ENCODE results near the gene GDI1.

GDI1 gene

DNA sequence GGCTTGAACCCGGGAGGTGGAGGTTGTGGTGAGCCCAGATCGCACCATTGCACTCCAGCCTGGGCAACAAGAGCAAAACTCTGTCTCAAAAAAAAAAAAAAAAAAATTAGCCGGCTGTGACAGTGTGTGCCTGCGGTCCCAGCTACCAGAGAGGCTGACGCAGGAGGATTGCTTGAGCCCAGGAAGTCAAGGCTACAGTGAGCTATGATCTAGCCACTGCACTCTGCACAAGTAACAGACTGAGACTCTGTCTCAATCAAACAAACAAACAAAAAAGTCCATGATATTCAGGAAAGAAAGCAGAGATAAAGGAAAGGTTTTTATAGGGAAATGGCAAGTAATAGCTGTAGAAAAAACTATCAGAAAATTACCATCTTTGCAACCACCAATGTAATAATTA, 44.2 kb downstream of the GDI1 start:
- H3K36me3 ChIP-seq (ENCODE audit: insufficient read depth, insufficient read length, low read length) = peaks cover 25% of the 10 kb centered on the region
- H3K4me1 ChIP-seq (ENCODE audit: insufficient read depth, insufficient read length) = no peaks in the 10 kb centered on the region
- H3K9me3 ChIP-seq (ENCODE audit: insufficient read depth, low read length) = no peaks in the 10 kb centered on the region
- no peak overlapping the region for H3K4me3 ChIP-seq (ENCODE audit: insufficient read length, low read depth)
- TF ChIP-seq YY1 (IDR thresholded peaks at IDR 0.05; ENCODE audit: insufficient read depth, insufficient read length) (no peak), ZNF274 (IDR thresholded peaks at IDR 0.05; ENCODE audit: low read depth, low read length) (no peak), SUZ12 (IDR thresholded peaks at IDR 0.05; ENCODE audit: extremely low read depth, insufficient read depth, insufficient read length) (no peak)
- H3K9ac ChIP-seq (ENCODE audit: insufficient read length, low read depth) = no peak overlapping the region
- H3K27me3 ChIP-seq (ENCODE audit: insufficient read depth, insufficient read length) = no peaks in the 10 kb centered on the region
- no peak for DNase-seq (ENCODE audit: low read depth, low spot score)

DNA sequence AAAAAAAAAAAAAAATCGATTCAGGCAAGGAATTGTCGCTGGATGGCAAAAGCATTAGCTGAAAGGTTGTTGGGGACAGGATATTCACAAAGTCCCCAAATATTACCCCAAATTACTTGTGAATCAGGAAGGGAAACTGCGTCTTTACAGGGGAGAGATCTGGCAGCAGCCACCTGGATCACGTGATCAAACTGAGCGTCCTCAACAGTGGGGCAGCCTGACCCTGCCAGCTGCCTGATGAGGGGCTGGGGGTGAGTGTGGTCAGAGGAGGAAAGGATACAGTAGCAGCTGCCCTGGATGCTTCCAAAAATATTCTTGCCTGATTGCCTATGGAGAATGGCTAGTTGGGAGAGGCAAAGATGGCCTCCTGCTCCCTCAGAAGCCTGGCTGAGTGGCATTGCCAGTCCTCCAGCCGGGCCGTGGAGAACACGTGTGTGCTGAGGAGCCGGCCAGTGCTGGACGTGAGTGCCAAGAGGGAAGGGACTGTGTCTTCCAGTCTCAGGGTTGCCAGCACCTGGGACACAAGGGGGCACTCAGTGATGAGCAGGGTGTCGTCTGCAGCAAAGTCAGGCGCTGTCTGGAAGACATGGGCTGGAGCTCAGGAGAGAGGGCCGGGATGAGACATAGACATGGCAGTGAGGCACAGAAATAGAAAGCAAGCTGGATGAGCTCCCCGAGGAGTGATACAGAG, 45.1 kb downstream of the GDI1 start:
- TF ChIP-seq ZNF274 (IDR thresholded peaks at IDR 0.05; ENCODE audit: low read depth, low read length) (no peak), SUZ12 (IDR thresholded peaks at IDR 0.05; ENCODE audit: extremely low read depth, insufficient read depth, insufficient read length) (no peak), YY1 (IDR thresholded peaks at IDR 0.05; ENCODE audit: insufficient read depth, insufficient read length) (no peak)
- DNase-seq (ENCODE audit: low read depth, low spot score) = no peak
- Histone ChIP-seq H3K4me1 (ENCODE audit: insufficient read depth, insufficient read length) (no peaks in the 10 kb centered on the region), H3K36me3 (ENCODE audit: insufficient read depth, insufficient read length, low read length) (peaks cover 21% of the 10 kb centered on the region), H3K9me3 (ENCODE audit: insufficient read depth, low read length) (no peaks in the 10 kb centered on the region), H3K9ac (ENCODE audit: insufficient read length, low read depth) (no peak overlapping the region), H3K27me3 (ENCODE audit: insufficient read depth, insufficient read length) (no peaks in the 10 kb centered on the region), H3K4me3 (ENCODE audit: insufficient read length, low read depth) (no peak overlapping the region)

DNA sequence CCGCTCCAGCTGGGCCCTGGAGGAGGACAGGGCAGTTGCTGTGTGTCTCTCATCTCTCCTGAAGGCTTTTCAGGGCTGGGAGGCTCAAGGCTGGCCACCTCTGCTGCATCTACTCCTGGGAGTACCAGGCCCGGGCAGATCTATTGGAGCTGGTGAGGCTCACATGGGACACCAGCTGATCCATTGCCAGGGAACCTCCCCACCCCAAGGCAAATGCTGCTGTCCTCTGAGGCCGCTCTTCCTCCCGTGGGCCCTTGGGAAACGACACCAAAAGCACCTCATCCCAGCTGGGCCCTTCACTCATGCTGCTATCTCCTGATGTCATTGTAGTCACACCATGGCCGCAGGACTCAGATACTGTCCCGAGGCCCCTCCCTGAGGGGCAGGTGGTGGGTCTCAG, 45.8 kb downstream of the GDI1 start:
- DNase-seq (ENCODE audit: low read depth, low spot score) = no peak
- Histone ChIP-seq H3K4me3 (ENCODE audit: insufficient read length, low read depth) (no peak overlapping the region), H3K9me3 (ENCODE audit: insufficient read depth, low read length) (no peaks in the 10 kb centered on the region), H3K9ac (ENCODE audit: insufficient read length, low read depth) (no peak overlapping the region), H3K4me1 (ENCODE audit: insufficient read depth, insufficient read length) (no peaks in the 10 kb centered on the region), H3K27me3 (ENCODE audit: insufficient read depth, insufficient read length) (no peaks in the 10 kb centered on the region), H3K36me3 (ENCODE audit: insufficient read depth, insufficient read length, low read length) (peaks cover 25% of the 10 kb centered on the region)
- no peak for TF ChIP-seq SUZ12 (IDR thresholded peaks at IDR 0.05; ENCODE audit: extremely low read depth, insufficient read depth, insufficient read length)
- no peak for TF ChIP-seq YY1 (IDR thresholded peaks at IDR 0.05; ENCODE audit: insufficient read depth, insufficient read length)
- no peak for TF ChIP-seq ZNF274 (IDR thresholded peaks at IDR 0.05; ENCODE audit: low read depth, low read length)

DNA sequence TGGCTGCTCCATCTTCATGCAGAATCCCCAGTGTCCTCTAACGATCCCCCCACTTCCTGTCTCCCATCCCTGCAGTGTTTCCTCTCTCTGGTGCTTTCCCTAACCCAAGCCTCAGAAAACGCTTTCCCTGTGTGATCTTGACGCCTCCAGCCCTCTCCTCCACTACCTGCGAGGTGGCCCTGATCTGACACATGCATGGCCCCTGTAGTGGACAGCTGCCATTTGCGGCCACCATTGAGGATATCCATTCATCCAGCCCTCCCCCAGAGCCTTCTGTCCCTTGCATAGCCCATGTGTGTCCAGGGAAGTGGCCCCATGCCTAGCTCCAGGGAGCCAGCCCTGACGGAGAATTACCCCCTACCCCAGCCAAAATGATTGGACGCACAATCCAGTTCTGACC, 46.4 kb downstream of the GDI1 start:
- Histone ChIP-seq H3K9ac (ENCODE audit: insufficient read length, low read depth) (no peak overlapping the region), H3K9me3 (ENCODE audit: insufficient read depth, low read length) (no peaks in the 10 kb centered on the region)

DNA sequence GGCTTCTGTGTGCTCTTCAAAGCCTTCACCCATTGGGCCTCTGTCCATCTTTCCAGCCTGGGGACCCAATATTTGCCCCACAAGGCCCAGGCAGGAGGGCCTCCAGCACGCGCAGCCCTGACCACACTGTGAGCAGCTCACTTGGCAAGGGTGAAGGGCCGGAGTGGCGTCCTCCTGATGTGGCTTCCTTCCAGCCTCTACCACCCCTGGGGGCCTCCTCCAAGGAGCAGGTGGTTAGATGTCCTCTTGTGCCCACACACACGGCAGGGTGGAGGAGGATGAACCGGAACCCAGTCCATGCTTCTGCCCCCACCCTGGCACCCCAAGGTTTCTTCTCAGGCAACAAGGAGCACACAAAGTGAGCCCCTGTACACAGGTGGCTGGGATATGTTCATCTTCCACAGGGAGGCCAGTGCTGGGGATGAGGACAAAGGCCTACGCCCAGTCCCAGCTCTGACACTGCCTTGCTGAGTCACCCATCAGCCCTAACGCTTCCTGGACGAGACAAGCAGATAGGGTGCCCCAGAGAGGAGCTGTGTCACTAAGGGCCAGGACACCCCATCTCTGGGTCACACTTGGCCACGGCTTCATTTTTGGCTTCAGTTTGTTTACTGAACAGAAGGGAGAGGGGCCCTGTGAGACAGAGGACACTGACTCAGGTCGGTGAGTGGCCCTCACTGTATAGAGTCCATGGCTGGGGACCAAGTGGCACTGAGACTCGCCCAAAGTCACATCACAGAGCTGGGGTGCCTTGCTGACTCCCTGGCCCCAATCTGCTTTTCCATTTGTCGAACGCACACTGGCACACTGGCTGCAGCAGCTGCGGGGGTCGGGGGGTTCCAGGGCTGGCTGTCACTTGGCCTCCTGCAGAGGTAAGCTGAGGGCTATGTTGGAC, 47.5 kb downstream of the GDI1 start:
- TF ChIP-seq YY1 (IDR thresholded peaks at IDR 0.05; ENCODE audit: insufficient read depth, insufficient read length) (no peak), SUZ12 (IDR thresholded peaks at IDR 0.05; ENCODE audit: extremely low read depth, insufficient read depth, insufficient read length) (no peak), ZNF274 (IDR thresholded peaks at IDR 0.05; ENCODE audit: low read depth, low read length) (no peak)
- H3K4me3 ChIP-seq (ENCODE audit: insufficient read length, low read depth) = no peak overlapping the region
- no peaks in the 10 kb centered on the region for H3K9me3 ChIP-seq (ENCODE audit: insufficient read depth, low read length)
- H3K4me1 ChIP-seq (ENCODE audit: insufficient read depth, insufficient read length) = no peaks in the 10 kb centered on the region
- DNase-seq (ENCODE audit: low read depth, low spot score) = no peak
- H3K27me3 ChIP-seq (ENCODE audit: insufficient read depth, insufficient read length) = no peaks in the 10 kb centered on the region
- H3K9ac ChIP-seq (ENCODE audit: insufficient read length, low read depth) = no peak overlapping the region
- peaks cover 29% of the 10 kb centered on the region for H3K36me3 ChIP-seq (ENCODE audit: insufficient read depth, insufficient read length, low read length)

More for the DNA sequence above, 46.4 kb downstream of the GDI1 start:
- Histone ChIP-seq H3K27me3 (ENCODE audit: insufficient read depth, insufficient read length) (no peaks in the 10 kb centered on the region), H3K36me3 (ENCODE audit: insufficient read depth, insufficient read length, low read length) (peaks cover 26% of the 10 kb centered on the region), H3K4me3 (ENCODE audit: insufficient read length, low read depth) (no peak overlapping the region), H3K4me1 (ENCODE audit: insufficient read depth, insufficient read length) (no peaks in the 10 kb centered on the region)
- no peak for DNase-seq (ENCODE audit: low read depth, low spot score)
- TF ChIP-seq SUZ12 (IDR thresholded peaks at IDR 0.05; ENCODE audit: extremely low read depth, insufficient read depth, insufficient read length) (no peak), ZNF274 (IDR thresholded peaks at IDR 0.05; ENCODE audit: low read depth, low read length) (no peak), YY1 (IDR thresholded peaks at IDR 0.05; ENCODE audit: insufficient read depth, insufficient read length) (no peak)

DNA sequence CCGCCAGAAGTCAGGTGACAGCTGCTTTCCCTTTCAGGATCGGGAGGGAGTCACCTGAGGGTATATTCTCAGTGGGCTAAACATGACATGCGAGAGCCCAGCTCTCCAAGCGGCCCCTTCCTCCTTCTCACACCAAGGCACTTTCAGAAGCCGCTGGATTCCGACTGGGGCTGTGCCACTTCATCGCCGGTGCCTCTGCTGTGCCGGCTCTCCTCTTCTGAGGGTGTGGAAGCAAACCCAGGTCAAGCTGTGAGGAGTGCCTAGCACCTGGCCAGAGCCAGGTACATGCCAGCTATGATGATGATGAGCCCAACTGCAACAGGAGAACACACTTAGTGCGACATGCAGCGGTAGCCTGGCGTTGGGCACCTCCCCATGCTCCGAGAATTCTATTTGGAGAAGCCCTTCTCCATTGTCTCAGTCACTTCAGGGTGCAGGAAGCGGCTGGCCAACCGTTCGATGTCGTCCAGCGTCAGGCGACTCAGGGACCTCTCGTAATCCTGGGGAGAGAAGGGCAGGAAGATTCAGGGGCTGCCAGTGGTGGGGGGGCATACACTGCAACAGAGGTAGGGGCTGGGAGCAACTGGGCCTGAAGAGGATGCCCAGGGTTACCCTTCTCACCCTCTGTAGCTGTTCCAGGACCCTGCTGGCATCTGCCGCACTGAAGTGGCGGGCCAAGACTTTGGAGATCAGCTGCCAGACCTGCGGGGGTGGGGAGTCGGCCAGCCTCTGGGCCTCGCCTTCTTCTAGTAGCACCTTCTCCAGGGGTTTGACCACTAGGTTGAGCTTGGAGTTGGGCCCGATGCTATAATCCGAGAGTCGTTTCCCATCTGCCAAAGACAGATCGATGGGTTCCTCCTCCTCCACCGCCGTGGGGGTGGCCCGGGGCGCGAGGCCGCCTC, 48.4 kb downstream of the GDI1 start:
- no peaks in the 10 kb centered on the region for H3K27me3 ChIP-seq (ENCODE audit: insufficient read depth, insufficient read length)
- no peaks in the 10 kb centered on the region for H3K4me1 ChIP-seq (ENCODE audit: insufficient read depth, insufficient read length)
- peaks cover 29% of the 10 kb centered on the region for H3K36me3 ChIP-seq (ENCODE audit: insufficient read depth, insufficient read length, low read length)
- no peaks in the 10 kb centered on the region for H3K9me3 ChIP-seq (ENCODE audit: insufficient read depth, low read length)
- no peak for DNase-seq (ENCODE audit: low read depth, low spot score)
- no peak for TF ChIP-seq YY1 (IDR thresholded peaks at IDR 0.05; ENCODE audit: insufficient read depth, insufficient read length)
- TF ChIP-seq ZNF274 (IDR thresholded peaks at IDR 0.05; ENCODE audit: low read depth, low read length) = no peak
- TF ChIP-seq SUZ12 (IDR thresholded peaks at IDR 0.05; ENCODE audit: extremely low read depth, insufficient read depth, insufficient read length) = no peak
- peak overlapping the region; percentile 70 for H3K9ac ChIP-seq (ENCODE audit: insufficient read length, low read depth)
- peak overlapping the region; percentile 46 for H3K4me3 ChIP-seq (ENCODE audit: insufficient read length, low read depth)
